NCI-H146 treated with DMSO at 0.1 percent for 48 hours (cell line): ENCODE measurements around the gene HSPBAP1.
"Not testable (repeated sequence)": the region's sequence is repeated elsewhere in the genome, so short reads cannot be mapped to it uniquely, and the experiment has no call there.

Experiments
- DNase-seq: peaks from one replicate; lab custom pipeline; 2025; ENCODE audit not compliant: unreplicated experiment; lab: John Stamatoyannopoulos, UW

The HSPBAP1 gene

DNA sequence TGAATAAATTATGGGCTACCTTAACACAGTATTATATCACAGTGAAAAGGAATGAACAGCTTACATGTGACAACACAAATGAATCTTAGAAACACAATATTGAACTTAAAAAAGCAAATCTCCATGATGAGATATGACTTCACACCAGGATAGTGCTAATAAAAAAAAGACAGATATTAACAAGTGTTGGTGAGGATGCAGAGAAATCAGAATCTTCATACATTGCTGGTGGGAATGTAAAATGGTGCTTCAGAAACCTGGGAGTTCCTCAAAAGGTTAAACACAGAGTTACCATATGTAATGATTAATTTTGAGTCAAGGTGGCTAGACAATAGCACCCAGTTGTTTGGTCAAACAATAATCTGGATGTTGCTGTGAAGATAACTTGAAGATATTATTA, 51.4 kb downstream of the HSPBAP1 start:
- no peak for DNase-seq

DNA sequence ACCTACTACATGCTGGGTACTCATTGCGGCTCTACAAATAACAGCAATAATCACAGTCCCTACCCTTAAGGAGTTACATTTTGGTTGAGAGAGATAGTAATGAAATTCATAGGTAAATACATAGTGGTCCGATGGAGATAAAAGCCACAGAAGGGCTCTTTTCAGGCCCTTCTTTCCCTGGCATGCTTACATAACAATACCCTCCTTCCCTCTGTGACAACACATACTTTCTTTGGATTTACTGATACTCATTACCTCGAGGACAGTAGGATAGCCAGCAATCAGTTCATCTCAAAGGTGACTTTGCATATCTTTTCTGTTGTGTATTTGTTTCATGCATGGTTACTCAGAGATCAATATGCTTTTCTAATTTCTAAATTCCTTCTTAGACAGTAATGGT, 54.5 kb downstream of the HSPBAP1 start:
- no peak for DNase-seq

DNA sequence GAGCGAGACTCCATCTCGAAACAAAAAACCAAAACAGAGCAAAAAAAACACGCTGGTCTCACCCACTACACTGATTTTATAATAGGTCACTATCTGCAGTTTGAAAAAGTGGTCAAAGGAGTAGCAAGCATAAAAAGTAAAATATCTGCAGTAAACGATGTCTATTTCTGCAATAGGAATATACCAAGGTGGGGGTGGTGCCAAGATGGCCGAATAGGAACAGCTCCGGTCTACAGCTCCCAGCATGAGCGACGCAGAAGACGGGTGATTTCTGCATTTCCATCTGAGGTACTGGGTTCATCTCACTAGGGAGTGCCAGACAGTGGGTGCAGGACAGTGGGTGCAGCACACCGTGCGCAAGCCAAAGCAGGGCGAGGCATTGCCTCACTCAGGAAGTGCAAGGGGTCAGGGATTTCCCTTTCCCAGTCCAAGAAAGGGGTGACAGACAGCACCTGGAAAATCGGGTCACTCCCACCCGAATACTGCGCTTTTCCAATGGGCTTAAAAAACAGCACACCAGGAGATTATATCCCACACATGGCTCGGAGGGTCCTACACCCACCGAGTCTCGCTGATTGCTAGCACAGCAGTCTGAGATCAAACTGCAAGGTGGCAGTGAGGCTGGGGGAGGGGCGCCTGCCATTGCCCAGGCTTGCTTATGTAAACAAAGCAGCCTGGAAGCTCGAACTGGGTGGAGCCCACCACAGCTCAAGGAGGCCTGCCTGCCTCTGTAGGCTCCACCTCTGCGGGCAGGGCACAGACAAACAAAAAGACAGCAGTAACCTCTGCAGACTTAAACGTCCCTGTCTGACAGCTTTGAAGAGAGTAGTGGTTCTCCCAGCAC, 60.7 kb downstream of the HSPBAP1 start:
- DNase-seq = not testable (repeated sequence)

- DNase-seq = no peak
Observed at GRCh38 chr3:122730240-122730639, 63.4 kb downstream of the HSPBAP1 start.

GRCh38 chr3:122728756-122729514, 64.7 kb downstream of the HSPBAP1 start:
- DNase-seq = no peak

- DNase-seq = no peak
Observed at GRCh38 chr3:122728186-122728585, 65.4 kb downstream of the HSPBAP1 start.

DNA sequence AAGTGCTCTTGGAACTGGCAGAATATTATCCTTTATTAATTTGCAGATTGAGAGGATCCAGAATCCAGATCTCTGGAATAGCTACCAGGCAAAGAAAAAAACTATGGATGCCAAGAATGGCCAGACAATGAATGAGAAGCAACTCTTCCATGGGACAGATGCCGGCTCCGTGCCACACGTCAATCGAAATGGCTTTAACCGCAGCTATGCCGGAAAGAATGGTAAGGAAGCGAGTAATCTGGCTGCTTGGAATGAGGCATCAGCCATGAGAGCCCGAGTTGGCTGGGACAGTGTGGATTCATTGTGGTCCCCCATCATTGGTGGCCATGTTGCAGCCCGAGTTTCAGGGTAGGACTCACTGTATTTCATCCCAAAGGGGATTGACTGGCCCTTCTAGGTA, 65.9 kb downstream of the HSPBAP1 start:
- DNase-seq = no peak

GRCh38 chr3:122727294-122727693, 66.3 kb downstream of the HSPBAP1 start:
- DNase-seq = no peak

DNA sequence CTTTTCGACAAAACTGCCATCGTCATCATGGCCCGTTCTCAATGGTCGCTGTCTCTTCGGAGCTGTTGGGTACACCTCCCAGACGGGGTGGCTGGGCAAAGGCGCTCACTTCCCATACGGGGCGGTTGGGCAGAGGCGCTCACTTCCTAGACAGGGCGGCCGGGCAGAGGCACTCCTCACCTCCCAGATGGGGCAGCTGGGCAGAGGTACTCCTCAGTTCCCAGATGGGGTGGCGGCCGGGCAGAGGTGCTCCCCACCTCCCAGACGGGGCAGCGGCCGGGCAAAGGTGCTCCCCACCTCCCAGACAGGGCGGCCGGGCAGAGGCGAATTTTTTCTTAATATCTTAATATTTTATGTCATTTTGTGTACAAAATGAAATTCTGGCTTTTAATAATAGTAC, 68.5 kb downstream of the HSPBAP1 start:
- no peak for DNase-seq

GRCh38 chr3:122719273-122719921, 74.2 kb downstream of the HSPBAP1 start:
- no peak for DNase-seq

DNA sequence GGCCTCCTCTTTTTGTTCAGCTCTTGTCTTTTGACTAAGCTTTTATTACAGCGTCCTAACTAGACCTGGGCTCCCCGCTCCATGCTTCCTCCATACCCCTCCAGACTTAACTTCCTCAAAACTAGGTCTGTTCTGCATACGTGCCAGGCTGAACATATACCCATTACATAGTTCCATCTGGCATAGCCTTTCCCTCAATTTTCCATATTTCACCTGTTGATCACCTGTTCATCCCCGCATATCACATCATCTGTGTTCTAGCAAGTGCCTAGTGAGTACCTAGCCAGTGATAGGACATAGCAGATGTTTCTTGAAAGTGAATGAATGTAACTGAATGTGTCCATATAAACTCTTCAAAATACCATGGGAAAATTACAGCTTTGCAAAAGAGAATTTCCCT, 77.0 kb downstream of the HSPBAP1 start:
- no peak for DNase-seq

DNA sequence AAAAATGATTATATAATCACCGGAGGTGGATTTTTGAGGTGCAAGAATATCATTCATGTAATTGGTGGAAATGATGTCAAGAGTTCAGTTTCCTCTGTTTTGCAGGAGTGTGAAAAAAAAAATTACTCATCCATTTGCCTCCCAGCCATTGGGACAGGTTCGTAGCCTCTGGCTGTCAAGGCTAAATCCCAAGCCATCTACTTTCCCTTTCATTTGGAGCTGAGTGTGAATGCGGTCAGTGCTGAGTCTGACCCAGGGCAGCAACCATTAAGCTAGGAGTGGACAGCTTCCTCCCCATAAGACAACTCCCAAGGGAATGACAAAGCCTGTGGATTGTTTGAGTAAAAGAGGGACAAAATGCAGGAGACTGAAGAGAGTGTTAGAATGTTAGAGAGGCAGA, 79.4 kb downstream of the HSPBAP1 start:
- no peak for DNase-seq

- not testable (repeated sequence) for DNase-seq
Observed at GRCh38 chr3:122710616-122711251, 82.9 kb downstream of the HSPBAP1 start.

DNA sequence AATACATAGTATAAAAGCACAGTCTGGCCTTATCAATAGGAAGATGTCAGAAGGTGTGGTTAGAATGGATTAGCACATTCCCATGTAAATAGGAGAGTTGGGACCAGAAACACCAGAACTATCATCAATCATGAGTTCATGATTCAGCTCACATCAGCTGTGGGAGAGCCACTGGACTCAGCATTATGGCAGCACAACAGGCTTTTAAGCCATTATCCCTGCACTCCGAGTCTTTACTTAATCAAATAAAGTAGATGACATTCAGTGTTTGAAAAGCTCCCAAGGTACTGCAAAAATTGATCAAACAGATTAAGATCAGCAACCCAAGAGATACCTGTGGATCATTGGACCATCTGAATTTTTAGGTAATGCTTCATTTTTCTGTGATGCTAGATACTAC, 88.3 kb downstream of the HSPBAP1 start:
- no peak for DNase-seq

DNA sequence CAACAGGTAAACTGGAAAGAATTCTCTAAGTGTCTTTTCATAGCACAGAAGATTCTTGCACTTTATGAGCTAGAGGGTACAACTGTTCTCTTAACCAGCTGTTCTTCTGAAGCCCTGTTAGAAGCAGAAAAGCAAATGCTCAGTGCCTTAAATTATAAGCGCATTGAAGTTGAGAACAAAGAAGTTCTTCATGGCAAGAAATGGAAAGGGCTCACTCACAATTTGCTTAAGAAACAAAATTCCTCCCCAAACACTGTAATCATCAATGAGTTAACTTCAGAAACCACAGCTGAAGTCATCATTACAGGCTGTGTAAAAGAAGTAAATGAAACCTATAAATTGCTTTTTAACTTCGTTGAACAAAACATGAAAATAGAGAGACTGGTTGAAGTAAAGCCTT, 93.4 kb downstream of the HSPBAP1 start:
- DNase-seq = no peak

DNA sequence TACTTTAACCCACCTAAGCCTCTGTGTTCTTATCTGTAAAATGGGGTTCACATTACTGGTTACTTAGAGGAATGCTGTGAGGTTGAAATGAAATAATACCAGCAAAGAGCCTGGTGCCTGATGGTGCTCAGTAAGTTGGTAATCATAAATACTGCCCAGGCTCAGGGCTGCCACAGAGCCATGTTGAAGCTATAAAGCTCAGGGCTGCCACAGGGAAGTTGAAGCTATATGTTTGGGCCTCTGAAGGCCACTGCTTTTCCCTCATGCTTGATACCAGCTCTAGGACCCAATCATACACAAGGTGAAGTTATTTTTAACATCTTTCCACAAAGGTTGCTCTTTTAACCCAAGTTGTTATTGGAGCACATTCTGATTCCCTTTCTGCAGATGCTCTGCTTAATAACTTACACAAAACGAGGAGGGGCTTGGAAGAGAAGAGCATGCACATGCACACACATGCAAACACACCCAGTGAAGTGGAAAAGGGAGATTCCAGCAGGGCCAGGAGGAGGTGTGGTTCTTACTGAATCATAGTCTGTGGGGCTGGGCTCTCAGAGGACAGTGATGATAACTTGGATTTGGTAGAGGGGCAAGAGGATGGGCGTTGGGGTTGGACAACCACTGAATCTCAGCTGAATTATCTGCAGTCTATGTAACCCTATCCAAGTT, 95.5 kb downstream of the HSPBAP1 start:
- DNase-seq = no peak

- DNase-seq = no peak
Observed at GRCh38 chr3:122695927-122696561, 97.6 kb downstream of the HSPBAP1 start.

DNA sequence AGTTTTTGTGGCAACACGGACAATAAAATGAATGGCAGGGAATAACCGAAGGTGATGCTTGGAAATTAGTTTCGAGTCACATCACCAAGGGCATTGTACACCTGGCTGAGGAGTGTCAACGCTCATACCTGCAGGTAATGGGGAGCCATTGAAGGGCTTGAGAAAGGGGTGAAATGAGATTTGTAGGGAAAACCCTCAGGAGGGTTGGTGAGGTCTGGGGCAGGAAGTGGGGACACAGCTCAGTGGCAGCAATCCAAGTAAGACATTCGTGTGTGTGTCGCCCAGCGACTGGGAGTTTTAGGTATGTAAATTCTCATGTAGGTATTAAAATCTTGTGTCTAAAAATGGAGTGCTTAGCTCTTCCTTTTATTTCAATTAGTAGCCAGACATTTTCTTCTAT, 98.7 kb downstream of the HSPBAP1 start:
- no peak for DNase-seq

GRCh38 chr3:122692674-122693073, 101.0 kb downstream of the HSPBAP1 start:
- no peak for DNase-seq

DNA sequence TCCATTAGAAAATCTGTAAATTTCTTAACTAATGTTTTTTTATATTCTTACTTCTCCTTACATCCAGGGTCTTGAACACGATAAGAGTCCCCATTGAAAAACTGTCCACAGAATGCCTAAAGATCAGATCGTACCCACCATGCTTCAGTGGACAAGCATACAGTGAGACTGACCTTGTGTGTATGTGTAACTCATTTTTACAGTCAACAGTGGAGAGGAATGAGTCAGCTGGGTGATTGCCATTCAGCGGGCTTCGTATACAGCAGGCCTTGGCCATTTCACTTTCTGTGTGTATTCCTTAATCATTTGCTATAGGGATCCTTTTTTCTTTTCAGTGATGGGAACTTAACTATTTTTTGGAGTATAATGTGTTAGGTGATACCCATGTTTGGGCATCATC, 102.4 kb downstream of the HSPBAP1 start:
- no peak for DNase-seq
